ENCODE data around the gene DMC1. TPM values are rescaled to one million over a fixed set of nuclear protein-coding genes. Genes with fewer than 3 reads are reported as not detected.

Gene DMC1
- total and polyA plus RNA-seq, 7 donors, result 0.09 to 0.91 (median 0.34) TPM

DNA sequence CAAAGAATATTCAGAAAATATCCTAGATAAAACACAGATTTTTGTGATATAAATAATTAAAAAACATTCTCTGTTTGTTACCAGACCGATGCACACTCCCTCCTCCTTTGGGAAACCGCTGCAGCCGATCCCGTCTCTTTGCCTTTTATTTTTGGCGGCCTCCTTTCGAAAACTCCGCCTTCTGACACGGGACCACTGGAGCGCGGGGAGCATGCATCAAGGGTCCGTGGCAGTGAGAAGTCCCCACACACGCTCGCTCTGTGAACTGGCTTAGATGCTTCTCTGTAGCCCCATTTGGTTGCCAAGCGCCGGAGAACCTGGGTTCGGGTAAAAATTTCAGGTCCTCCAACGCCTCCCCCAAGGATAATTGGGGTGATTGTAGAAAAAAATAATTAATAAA lies 80.8 kb downstream of the DMC1 start:
- intact Hi-C loops (cut with DNase I), result no loop called here
- Histone ChIP-seq H3K27me3 (ENCODE audit: insufficient read depth in 3 of 3, low read length in 2 of 3) (no peaks in the 10 kb centered on the region), H3K27ac (no peak overlapping the region), H3K36me3 (ENCODE audit: insufficient read depth in 1 of 2, low read depth in 1 of 2) (peaks cover 43 to 100% of the 10 kb centered on the region in 2 donors), H3K4me3 (no peak overlapping the region), H3K4me1 (peaks cover 18% of the 10 kb centered on the region), H3K9me3 (no peaks in the 10 kb centered on the region)
- WGBS, 3 donors, result 89 to 92% (median 91%) methylated on average over 17 of the region's 17 CpGs
- TF ChIP-seq, protein P1, sequence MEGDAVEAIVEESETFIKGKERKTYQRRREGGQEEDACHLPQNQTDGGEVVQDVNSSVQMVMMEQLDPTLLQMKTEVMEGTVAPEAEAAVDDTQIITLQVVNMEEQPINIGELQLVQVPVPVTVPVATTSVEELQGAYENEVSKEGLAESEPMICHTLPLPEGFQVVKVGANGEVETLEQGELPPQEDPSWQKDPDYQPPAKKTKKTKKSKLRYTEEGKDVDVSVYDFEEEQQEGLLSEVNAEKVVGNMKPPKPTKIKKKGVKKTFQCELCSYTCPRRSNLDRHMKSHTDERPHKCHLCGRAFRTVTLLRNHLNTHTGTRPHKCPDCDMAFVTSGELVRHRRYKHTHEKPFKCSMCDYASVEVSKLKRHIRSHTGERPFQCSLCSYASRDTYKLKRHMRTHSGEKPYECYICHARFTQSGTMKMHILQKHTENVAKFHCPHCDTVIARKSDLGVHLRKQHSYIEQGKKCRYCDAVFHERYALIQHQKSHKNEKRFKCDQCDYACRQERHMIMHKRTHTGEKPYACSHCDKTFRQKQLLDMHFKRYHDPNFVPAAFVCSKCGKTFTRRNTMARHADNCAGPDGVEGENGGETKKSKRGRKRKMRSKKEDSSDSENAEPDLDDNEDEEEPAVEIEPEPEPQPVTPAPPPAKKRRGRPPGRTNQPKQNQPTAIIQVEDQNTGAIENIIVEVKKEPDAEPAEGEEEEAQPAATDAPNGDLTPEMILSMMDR (IDR thresholded peaks at IDR 0.05), result no peak
- ATAC-seq (no peak), DNase-seq (no peak)

DNA sequence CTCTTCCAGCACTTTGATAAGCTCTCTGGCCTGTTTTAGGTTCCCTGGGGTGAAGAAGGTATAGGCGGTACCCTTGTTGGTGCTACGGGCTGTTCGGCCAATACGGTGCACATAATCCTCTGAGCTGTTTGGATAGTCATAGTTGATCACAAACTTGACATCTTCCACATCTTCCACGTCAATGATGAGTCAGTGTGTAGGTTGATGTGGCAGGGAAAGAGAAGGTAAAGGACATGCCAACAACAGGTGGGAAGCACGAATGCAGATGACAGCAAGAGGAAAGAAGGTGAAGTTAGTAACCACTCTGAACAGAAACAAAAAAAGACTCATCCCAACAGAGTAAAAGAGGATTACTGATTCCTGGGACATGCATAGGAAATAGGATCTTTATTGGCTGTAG lies 82.0 kb downstream of the DMC1 start:
- Histone ChIP-seq H3K4me1 (peaks cover 18% of the 10 kb centered on the region), H3K27ac (peak overlapping the region; percentile 3), H3K36me3 (ENCODE audit: insufficient read depth in 1 of 2, low read depth in 1 of 2) (peaks cover 37 to 100% of the 10 kb centered on the region in 2 donors), H3K9me3 (no peaks in the 10 kb centered on the region), H3K27me3 (ENCODE audit: insufficient read depth in 3 of 3, low read length in 2 of 3) (no peaks in the 10 kb centered on the region), H3K4me3 (no peak overlapping the region)
- ATAC-seq (peak; percentile 2 to 32 (median 9)), DNase-seq (no peak)
- WGBS, 3 donors, result 70 to 79% (median 73%) methylated on average over 6 of the region's 6 CpGs
- intact Hi-C loops (cut with DNase I), result no loop called here
- TF ChIP-seq, protein P1 (IDR thresholded peaks at IDR 0.05), result no peak

DNA sequence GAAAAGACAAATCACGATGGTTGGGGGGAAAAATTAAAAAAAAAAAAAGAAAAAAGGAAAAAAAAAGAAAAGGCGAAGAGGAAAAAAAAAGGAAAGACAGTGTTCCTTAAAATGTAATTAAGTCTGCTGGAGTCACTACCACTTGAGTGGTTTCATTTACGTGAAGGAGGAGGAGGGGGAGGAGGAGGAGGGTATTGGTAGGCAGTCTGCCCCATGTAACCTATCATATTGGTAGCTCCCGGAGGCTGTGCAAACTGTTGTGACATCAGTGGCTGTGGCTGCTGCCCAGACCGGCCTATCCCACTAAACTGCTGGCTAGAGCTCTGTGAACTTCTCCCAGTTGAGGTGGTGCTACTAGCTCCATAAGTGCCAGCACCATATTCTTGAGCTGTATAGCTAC lies 84.2 kb downstream of the DMC1 start:
- H3K27me3 ChIP-seq (ENCODE audit: insufficient read depth in 3 of 3, low read length in 2 of 3), result no peaks in the 10 kb centered on the region
- 37 to 48% (median 46%) methylated on average over 5 of the region's 5 CpGs for WGBS, 3 donors

DNA sequence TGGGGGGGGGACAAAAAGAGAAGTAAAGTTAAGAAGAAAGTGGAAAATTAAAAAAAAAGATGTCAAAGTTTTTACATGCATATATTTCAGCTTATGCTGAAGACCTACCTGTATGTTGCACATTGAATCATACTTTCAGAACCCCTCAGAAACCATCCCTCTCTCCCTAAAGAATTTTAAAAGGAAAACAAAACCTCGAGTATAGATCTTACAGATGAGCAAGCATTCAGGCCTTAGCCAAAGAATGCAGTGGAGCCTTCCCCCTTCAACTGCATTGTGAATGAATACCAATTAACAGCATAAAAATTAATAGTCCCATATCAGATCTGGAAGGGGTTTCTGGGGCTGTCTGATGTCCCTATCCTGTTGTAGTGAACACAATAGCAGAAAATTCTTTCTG lies 85.7 kb downstream of the DMC1 start:
- Histone ChIP-seq H3K4me1 (peaks cover 12% of the 10 kb centered on the region), H3K4me3 (no peak overlapping the region), H3K9me3 (no peaks in the 10 kb centered on the region), H3K36me3 (ENCODE audit: insufficient read depth in 1 of 2, low read depth in 1 of 2) (peaks cover 29 to 100% of the 10 kb centered on the region in 2 donors), H3K27ac (no peak overlapping the region), H3K27me3 (ENCODE audit: insufficient read depth in 3 of 3, low read length in 2 of 3) (no peaks in the 10 kb centered on the region)
- 69 to 75% (median 70%) methylated on average over 1 of the region's 1 CpG for WGBS, 3 donors
- DNase-seq (no peak), ATAC-seq (no peak)
- TF ChIP-seq, protein P1 (IDR thresholded peaks at IDR 0.05), result no peak
- intact Hi-C loops (cut with DNase I), result no loop called here

More for the DNA sequence above, 84.2 kb downstream of the DMC1 start:
- H3K4me1 ChIP-seq, result peaks cover 12% of the 10 kb centered on the region
- no peak for DNase-seq
- no peaks in the 10 kb centered on the region for H3K9me3 ChIP-seq
- ATAC-seq, result peak; percentile 45 to 55 (median 49)
- intact Hi-C loops (cut with DNase I), result no loop called here
- H3K36me3 ChIP-seq (ENCODE audit: insufficient read depth in 1 of 2, low read depth in 1 of 2), result peaks cover 38 to 100% of the 10 kb centered on the region in 2 donors
- no peak overlapping the region for H3K4me3 ChIP-seq
- H3K27ac ChIP-seq, result peak overlapping the region; percentile 5
- TF ChIP-seq, protein P1 (IDR thresholded peaks at IDR 0.05), result no peak

DNA sequence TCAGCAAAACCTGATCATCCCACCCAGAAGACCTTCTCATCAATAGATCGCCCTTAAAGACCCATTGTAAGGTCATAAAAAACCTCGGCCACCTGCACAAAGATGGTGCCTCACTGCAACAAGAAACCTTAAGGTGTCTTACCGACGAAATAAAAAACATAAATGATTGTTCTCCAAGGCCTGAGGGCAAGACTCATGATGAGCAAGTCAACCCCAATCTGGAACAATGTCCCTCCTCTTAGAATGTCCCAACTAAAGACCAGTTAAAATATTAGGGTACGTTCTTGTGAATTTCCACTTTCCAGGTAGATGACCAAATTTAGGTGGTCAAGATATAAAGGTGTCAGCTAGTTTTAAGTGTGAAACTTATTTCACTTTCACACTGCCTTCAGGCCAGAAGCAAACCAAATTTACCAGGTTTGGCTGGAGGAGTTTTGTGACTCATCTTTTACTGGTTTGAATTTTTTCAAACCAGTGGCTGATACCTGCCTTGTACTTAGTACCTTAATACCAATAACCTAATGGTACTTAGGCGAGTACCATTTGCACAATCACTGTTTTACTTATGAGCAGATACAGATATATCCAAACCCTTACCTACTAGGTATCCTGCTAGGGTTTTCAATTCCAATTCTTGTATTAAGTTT lies 87.2 kb downstream of the DMC1 start:
- H3K4me1 ChIP-seq, result peaks cover 7% of the 10 kb centered on the region
- WGBS, 3 donors, result 91 to 95% (median 92%) methylated on average over 6 of the region's 6 CpGs
- H3K4me3 ChIP-seq, result no peak overlapping the region
- no peak overlapping the region for H3K27ac ChIP-seq
- H3K27me3 ChIP-seq (ENCODE audit: insufficient read depth in 3 of 3, low read length in 2 of 3), result no peaks in the 10 kb centered on the region
- ATAC-seq, result no peak
- H3K36me3 ChIP-seq (ENCODE audit: insufficient read depth in 1 of 2, low read depth in 1 of 2), result peaks cover 25 to 91% of the 10 kb centered on the region in 2 donors
- TF ChIP-seq, protein P1 (IDR thresholded peaks at IDR 0.05), result no peak
- no peaks in the 10 kb centered on the region for H3K9me3 ChIP-seq
- intact Hi-C loops (cut with DNase I), result no loop called here
- no peak for DNase-seq
